ENCODE measurements around the gene WBP2.
"Not testable (repeated sequence)": the region's sequence is repeated elsewhere in the genome, so short reads cannot be mapped to it uniquely, and the experiment has no call there.

The WBP2 gene

GRCh38 chr17:75888484-75888883, 33.3 kb upstream of the WBP2 start:
- no peak for DNase-seq

DNA sequence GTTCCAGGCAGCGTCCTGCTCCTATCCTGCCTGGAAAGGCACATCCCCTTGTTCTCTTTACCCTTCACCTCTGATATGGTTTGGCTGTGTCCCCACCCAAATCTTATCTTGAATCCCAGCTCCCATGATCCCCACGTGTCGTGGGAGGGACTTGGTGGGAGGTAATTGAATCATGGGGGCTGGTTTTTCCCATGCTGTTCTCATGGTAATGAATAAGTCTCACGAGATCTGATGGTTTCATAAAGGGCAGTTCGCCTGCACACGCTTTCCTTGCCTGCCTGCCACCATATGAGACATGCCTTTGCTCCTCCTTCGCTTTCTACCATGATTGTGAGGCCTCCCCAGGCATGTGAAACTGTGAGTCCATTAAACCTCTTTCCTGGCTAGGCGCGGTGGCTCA, 30.7 kb upstream of the WBP2 start:
- DNase-seq = not testable (repeated sequence)

DNA sequence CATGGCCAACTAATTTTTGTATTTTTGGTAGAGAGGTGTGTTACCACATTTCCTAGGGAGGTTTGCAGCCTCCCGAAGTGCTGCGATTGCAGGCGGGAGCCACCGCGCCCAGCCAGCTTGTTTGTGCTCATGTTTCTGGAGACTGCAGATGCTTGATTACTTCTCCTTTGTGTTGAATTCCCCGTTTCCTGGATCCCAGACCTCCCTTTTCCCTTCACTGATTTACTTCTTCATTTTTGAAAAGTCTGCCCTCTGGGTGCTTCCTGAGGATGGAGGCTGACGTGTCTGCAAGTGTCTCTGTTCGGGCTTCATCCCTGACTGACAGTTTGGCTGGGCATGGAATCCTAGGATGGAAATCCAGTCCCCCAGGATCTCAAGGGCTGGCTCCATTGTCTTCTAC, 30.3 kb upstream of the WBP2 start:
- DNase-seq = no peak

DNA sequence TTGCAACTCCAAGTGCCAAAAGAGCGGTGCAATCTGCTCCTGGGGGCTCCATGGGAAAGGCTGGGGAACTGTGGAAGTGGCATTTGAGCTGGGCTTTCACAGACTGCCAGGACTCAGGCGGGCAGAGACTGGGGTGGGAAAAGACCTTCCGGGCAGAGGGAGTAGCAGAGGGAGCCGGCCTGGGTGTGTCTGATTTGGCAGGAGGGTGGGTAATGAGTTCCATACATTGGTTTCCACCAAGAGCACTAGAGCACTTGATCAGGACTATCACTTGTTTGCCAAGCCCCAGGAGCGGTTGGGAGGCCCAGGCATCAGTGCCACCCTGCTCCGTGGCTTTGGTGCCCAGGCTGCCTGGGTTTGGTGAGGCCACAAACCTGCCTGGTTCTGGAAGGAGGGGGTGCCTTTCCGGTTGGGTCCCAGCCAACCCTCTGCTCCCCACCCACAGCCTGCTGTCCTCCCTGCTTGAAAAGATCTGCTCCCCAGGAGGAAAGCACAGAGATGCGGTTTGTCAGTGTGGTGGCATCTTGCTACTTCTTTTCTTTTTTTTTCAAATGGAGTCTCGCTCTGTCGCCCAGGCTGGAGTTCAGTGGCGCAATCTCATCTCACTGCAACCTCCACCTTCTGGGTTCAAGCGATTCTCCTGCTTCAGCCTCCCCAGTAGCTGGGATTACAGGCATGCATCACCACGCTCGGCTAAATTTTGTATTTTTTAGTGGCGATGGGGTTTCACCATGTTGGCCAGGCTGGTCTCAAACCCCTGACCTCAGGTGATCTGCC, 26.7 kb upstream of the WBP2 start:
- no peak for DNase-seq

DNA sequence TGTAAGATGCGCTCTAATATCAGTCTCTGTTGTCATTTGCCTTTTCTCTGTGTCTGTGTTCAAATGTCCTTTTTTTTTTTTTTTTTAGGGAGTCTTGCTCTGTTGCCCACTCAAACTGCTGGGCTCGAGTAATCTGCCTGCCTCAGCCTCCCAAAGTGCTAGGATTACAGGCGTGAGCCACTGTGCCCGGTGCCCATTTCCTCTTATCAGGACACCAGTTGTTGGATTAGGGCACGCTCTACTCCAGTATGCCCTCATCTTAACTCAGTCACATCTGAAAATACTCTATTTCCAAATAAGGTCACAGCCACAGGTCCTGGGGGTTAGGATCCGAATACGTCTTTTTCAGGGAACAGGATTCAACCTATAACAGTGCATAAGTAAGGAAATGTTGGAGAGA, 25.1 kb upstream of the WBP2 start:
- DNase-seq = no peak

- DNase-seq = no peak
Measured at GRCh38 chr17:75878174-75878998, 23.3 kb upstream of the WBP2 start, which contains the start of gene TRIM47. TRIM47 (minus strand) TSS chr17:75878581; CDS start chr17:75878548, 33 bp downstream.

DNA sequence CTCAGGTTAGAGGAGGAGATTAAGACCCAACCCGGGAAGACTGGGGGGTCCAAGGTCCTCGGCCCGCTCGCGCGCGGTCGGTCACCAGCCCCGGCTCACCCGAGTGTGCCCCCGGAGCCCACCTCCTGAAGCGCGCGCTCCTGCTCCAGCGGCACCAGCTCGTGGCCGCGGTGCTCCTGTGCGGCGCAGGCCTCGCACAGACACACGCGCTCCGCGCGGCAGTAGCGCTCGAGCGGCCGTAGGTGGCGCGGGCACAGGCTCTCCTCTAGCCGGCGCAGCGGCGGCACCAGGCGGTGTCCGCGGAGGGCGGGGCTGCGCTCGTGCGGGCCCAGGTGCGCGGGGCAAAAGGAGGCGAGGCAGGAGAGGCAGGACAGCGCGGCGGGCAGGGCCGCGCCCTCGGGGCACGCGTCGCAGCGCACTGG, 22.6 kb upstream of the WBP2 start:
- DNase-seq = peak in 1 of 2 experiments; percentile 89

GRCh38 chr17:75876938-75877751, 22.0 kb upstream of the WBP2 start:
- no peak for DNase-seq

- DNase-seq = no peak
Measured at GRCh38 chr17:75876190-75876937, 21.2 kb upstream of the WBP2 start.

DNA sequence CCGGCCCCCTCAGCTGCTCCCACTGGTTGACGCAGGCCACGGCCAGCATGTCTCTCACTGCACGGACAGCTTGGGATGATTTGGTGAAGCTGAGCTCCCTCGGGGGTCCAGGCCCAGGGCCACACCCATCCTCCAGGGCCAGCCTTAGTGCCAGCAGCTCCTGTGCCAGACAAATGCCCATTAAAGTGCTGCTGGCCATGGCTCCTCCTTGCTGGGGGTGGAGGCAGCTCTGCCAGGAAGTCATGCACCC, 20.7 kb upstream of the WBP2 start:
- no peak for DNase-seq

GRCh38 chr17:75875182-75875939, 20.2 kb upstream of the WBP2 start:
- DNase-seq = no peak

GRCh38 chr17:75874323-75875181, 19.4 kb upstream of the WBP2 start:
- no peak for DNase-seq

- no peak for DNase-seq
Measured at GRCh38 chr17:75873587-75874322, 18.6 kb upstream of the WBP2 start.

GRCh38 chr17:75872434-75873351, 17.6 kb upstream of the WBP2 start:
- DNase-seq = no peak

- DNase-seq = not testable (repeated sequence)
Measured at GRCh38 chr17:75870228-75870627, 15.1 kb upstream of the WBP2 start.

- no peak for DNase-seq
Measured at GRCh38 chr17:75869282-75870141, 14.4 kb upstream of the WBP2 start.

DNA sequence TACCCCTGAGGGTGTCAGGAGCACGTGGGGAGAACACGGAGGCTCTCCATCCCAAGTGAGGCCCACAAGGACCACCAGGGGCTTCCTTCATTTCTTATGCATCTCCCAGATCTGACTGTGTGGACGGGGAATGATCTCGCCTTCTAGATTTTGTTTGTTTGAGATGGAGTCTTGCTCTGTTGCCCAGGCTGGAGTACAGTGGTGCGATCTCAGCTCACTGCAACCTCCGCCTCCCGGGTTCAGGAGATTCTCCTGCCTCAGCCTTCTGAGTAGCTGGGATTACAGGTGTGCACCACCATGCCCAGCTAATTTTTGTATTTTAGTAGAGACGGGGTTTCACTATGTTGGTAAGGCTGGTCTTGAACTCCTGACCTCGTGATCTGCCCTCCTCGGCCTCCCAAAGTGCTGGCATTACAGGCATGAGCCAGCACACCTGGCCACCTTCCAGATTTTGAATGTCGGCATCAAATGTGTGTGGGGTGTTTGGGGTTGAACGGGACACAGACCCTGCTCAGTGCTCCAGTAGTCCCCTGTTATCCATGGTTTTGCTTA, 13.7 kb upstream of the WBP2 start:
- not testable (repeated sequence) for DNase-seq
